Esophagus squamous epithelium (tissue), 5 donors: Measurements from ENCODE around the gene RNASE7. TPM values are rescaled to one million over a fixed set of nuclear protein-coding genes. Genes with fewer than 3 reads are reported as not detected.

Source experiments
- DNase-seq: peaks from one replicate; lab custom pipeline; 2025; lab: John Stamatoyannopoulos, UW
- H3K27ac ChIP-seq, 4 donors: fragments of 200-600 bp; sonication (generic); one replicate each; pipeline ENCODE4 v1.5.1; 2016 to 2019; ENCODE audit warnings: mild to moderate bottlenecking in 1 of 4
- H3K27me3 ChIP-seq, 4 donors: fragments of 200-600 bp; sonication (generic); 1 replicate in 3 of 4; 2 replicates in 1 of 4; pipeline versions ENCODE4 v1.5.1 to v1.6.0; 2017 to 2021; ENCODE audit warnings: antibody characterized with exemption in 1 of 4
- H3K36me3 ChIP-seq, 3 donors: fragments of 200-600 bp; sonication (generic); one replicate each; pipeline ENCODE4 v1.5.1; 2016 to 2019
- H3K4me1 ChIP-seq, 3 donors: fragments of 200-600 bp; sonication (generic); one replicate each; pipeline ENCODE4 v1.5.1; 2017 to 2019
- H3K4me3 ChIP-seq, 4 donors: fragments of 200-600 bp; sonication (generic); 1 replicate in 3 of 4; 2 replicates in 1 of 4; pipeline ENCODE4 v1.5.1; 2016 to 2019; ENCODE audit warnings: mild to moderate bottlenecking in 2 of 4, moderate library complexity in 1 of 4
- H3K9me3 ChIP-seq, 3 donors: fragments of 200-600 bp; sonication (generic); one replicate each; pipeline ENCODE4 v1.5.1; 2016 to 2019
- POLR2A ChIP-seq, 4 donors: fragments of 450-650 bp; IDR thresholded peaks; one replicate each; pipeline ENCODE4 v1.6.1; 2017; ENCODE audit warnings: antibody characterized with exemption in 4 of 4, mild to moderate bottlenecking in 4 of 4, moderate library complexity in 3 of 4
- WGBS, 2 donors: methylation state at CpG; one replicate each; pipeline ENCODE4 v1.1.5; 2018; 5-methylcytosine and 5-hydroxymethylcytosine counted together
- intact Hi-C: fragments of 100-400 bp; cut with DNase I; formaldehyde crosslinking; loops from one replicate; pipeline ENCODE4 v1.15.0; 2022
- total RNA-seq, 4 donors: library from RNA; depleted of rRNA; stranded (reverse); fragments of >200 nt; gene quantifications; one replicate each; pipeline ENCODE4 v1.1.0, GENCODE V29; 2016
- TF ChIP-seq, protein P1 (sequence below), 6 experiments: fragments of 450-650 bp in 4 of 6; fragments of 200-600 bp in 2 of 6; sonication (generic) in 2 of 6; IDR thresholded peaks; one replicate each; pipeline ENCODE4 v1.5.1; 2016 to 2019; ENCODE audit warnings: antibody characterized with exemption in 6 of 6, mild to moderate bottlenecking in 4 of 6, moderate library complexity in 4 of 6
- donor health status: DM: yes; HTN: yes; CAD: no.

RNASE7 gene
- total RNA-seq, 4 donors from 2014 or later = 0.97 to 13.3 (median 1.1) TPM; not detected in 1

DNA sequence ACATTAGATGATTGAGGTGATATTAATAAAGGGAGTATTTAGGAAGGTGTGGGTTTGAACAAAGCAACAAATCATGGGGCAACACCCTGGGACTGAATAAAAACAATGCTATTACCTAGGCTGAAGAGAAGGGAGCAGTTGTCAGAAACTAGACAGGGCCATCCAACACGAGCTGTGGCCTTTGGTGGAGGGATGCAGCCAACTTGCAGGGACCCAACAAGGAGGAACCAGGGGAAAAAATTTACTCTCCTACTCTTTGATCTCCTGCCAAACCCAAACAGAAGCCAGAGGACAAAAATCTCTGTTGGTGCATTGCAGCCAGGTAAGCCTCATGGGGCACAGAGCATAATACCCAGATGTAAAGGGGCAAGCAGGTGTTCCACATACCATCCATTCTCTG lies 31.0 kb upstream of the RNASE7 start:
- no peak for TF ChIP-seq POLR2A (IDR thresholded peaks at IDR 0.05)
- TF ChIP-seq, protein P1, sequence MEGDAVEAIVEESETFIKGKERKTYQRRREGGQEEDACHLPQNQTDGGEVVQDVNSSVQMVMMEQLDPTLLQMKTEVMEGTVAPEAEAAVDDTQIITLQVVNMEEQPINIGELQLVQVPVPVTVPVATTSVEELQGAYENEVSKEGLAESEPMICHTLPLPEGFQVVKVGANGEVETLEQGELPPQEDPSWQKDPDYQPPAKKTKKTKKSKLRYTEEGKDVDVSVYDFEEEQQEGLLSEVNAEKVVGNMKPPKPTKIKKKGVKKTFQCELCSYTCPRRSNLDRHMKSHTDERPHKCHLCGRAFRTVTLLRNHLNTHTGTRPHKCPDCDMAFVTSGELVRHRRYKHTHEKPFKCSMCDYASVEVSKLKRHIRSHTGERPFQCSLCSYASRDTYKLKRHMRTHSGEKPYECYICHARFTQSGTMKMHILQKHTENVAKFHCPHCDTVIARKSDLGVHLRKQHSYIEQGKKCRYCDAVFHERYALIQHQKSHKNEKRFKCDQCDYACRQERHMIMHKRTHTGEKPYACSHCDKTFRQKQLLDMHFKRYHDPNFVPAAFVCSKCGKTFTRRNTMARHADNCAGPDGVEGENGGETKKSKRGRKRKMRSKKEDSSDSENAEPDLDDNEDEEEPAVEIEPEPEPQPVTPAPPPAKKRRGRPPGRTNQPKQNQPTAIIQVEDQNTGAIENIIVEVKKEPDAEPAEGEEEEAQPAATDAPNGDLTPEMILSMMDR (IDR thresholded peaks at IDR 0.05) = no peak
- Histone ChIP-seq H3K4me3 (no peak overlapping the region), H3K27me3 (no peaks in the 10 kb centered on the region), H3K4me1 (peaks cover 0 to 18% (median 0%) of the 10 kb centered on the region in 3 donors), H3K9me3 (no peaks in the 10 kb centered on the region), H3K27ac (no peak overlapping the region), H3K36me3 (no peaks in the 10 kb centered on the region)
- DNase-seq = no peak
- intact Hi-C loops = loop anchor here (10.0 kb wide), 1 partner anchor 84 kb away; the partner anchor contains the start of gene ZNF219
- WGBS, 2 donors = 48 to 56% methylated on average over 1 of the region's 1 CpG

- WGBS, 2 donors = 0% methylated on average over 2 to 4 of the region's 4 CpGs
- Histone ChIP-seq H3K36me3 (peaks cover 16 to 33% (median 18%) of the 10 kb centered on the region in 3 donors), H3K27ac (no peak overlapping the region), H3K4me1 (peaks cover 0 to 26% (median 0%) of the 10 kb centered on the region in 3 donors), H3K9me3 (no peaks in the 10 kb centered on the region), H3K4me3 (no peak overlapping the region), H3K27me3 (no peaks in the 10 kb centered on the region)
- no peak for DNase-seq
- no peak for TF ChIP-seq POLR2A (IDR thresholded peaks at IDR 0.05)
- TF ChIP-seq, protein P1 (IDR thresholded peaks at IDR 0.05) = peak; percentile 70 to 95 (median 92)
- intact Hi-C loops = loop anchor here (10.0 kb wide), 1 partner anchor 80 kb away; the partner anchor contains the start of gene ZNF219
Observed at GRCh38 chr14:21014761-21015190, 27.4 kb upstream of the RNASE7 start.

GRCh38 chr14:21015312-21015711 lies 26.9 kb upstream of the RNASE7 start:
- no peaks in the 10 kb centered on the region for H3K9me3 ChIP-seq
- intact Hi-C loops = loop anchor here (10.0 kb wide), 1 partner anchor 79 kb away; the partner anchor contains the start of gene ZNF219
- H3K4me1 ChIP-seq = peaks cover 0 to 28% (median 0%) of the 10 kb centered on the region in 3 donors
- H3K4me3 ChIP-seq = no peak overlapping the region
- H3K27me3 ChIP-seq = no peaks in the 10 kb centered on the region
- TF ChIP-seq, protein P1 (IDR thresholded peaks at IDR 0.05) = no peak
- no peak for TF ChIP-seq POLR2A (IDR thresholded peaks at IDR 0.05)
- WGBS, 2 donors = 60 to 80% methylated on average over 6 of the region's 6 CpGs
- H3K27ac ChIP-seq = peak overlapping the region in 1 of 4 donors; percentile 12
- DNase-seq = no peak
- peaks cover 16 to 39% (median 20%) of the 10 kb centered on the region in 3 donors for H3K36me3 ChIP-seq

GRCh38 chr14:21016413-21017190 lies 25.6 kb upstream of the RNASE7 start:
- peaks cover 16 to 52% (median 23%) of the 10 kb centered on the region in 3 donors for H3K36me3 ChIP-seq
- WGBS, 2 donors = 68 to 69% methylated on average over 8 to 9 of the region's 9 CpGs
- TF ChIP-seq POLR2A (IDR thresholded peaks at IDR 0.05) = no peak
- TF ChIP-seq, protein P1 (IDR thresholded peaks at IDR 0.05) = no peak
- no peak overlapping the region for H3K4me3 ChIP-seq
- peaks cover 0 to 41% (median 0%) of the 10 kb centered on the region in 3 donors for H3K4me1 ChIP-seq
- no peaks in the 10 kb centered on the region for H3K27me3 ChIP-seq
- intact Hi-C loops = loop anchor here (10.0 kb wide), 1 partner anchor 78 kb away; the partner anchor contains the start of gene ZNF219
- no peaks in the 10 kb centered on the region for H3K9me3 ChIP-seq
- no peak for DNase-seq
- no peak overlapping the region for H3K27ac ChIP-seq
